Natural killer cell (primary cell): ENCODE data around the gene EPHA4. TPM values are rescaled to one million over a fixed set of nuclear protein-coding genes. Genes with fewer than 3 reads are reported as not detected.
A peak's percentile ranks its signal among the peaks of the same experiment; 100 is the strongest.

ENCODE experiments used
- ATAC-seq, 3 donors: fragments of 150-1000 bp in 2 of 3; fragments of 200-7000 bp in 1 of 3; cut with Tn5 transposase; 1 replicate in 1 of 3; 2 replicates in 2 of 3; pipeline ENCODE4 v1.10.0; 2021; ENCODE audit warnings: mild to moderate bottlenecking in 2 of 3, moderate library complexity in 2 of 3
- DNase-seq, 2 donors: peaks; one replicate each; pipeline versions ENCODE4 v3.0.0 to v3.0.0-alpha.2; 2013 to 2021; ENCODE audit warnings: mixed read lengths in 1 of 2
- H3K27ac ChIP-seq: one replicate; pipeline ENCODE4 v1.5.1; 2013; ENCODE audit warnings: mild to moderate bottlenecking, low read length
- H3K27me3 ChIP-seq: one replicate; pipeline ENCODE4 v1.6.1; 2013; ENCODE audit warnings: low read length; ENCODE audit not compliant: control insufficient read depth, insufficient read depth
- H3K36me3 ChIP-seq: one replicate; pipeline ENCODE4 v1.6.1; 2013; ENCODE audit warnings: low read length; ENCODE audit not compliant: control insufficient read depth, insufficient read depth
- H3K4me1 ChIP-seq: one replicate; pipeline ENCODE4 v1.6.1; 2013; ENCODE audit warnings: low read length; ENCODE audit not compliant: control insufficient read depth, insufficient read depth
- H3K4me3 ChIP-seq: one replicate; pipeline ENCODE4 v1.5.1; 2013; ENCODE audit warnings: low read length
- H3K9me3 ChIP-seq: one replicate; pipeline ENCODE4 v1.6.1; 2013; ENCODE audit warnings: low read length; ENCODE audit not compliant: control insufficient read depth, insufficient read depth
- H3K27ac Mint-ChIP-seq, 2 donors: one replicate each; pipeline ENCODE4 v1.8.0; 2022; ENCODE audit warnings: mild to moderate bottlenecking in 2 of 2, mixed read lengths in 2 of 2, moderate library complexity in 1 of 2
- H3K27me3 Mint-ChIP-seq, 2 donors: one replicate each; pipeline ENCODE4 v1.8.0; 2022; ENCODE audit warnings: low read depth in 2 of 2, mixed read lengths in 2 of 2
- H3K36me3 Mint-ChIP-seq: one replicate; pipeline ENCODE4 v1.8.0; 2022; ENCODE audit warnings: mixed read lengths
- H3K4me1 Mint-ChIP-seq, 2 donors: one replicate each; pipeline ENCODE4 v1.8.0; 2022; ENCODE audit warnings: mixed read lengths in 2 of 2
- H3K4me3 Mint-ChIP-seq: one replicate; pipeline ENCODE4 v1.8.0; 2022; ENCODE audit warnings: mild to moderate bottlenecking, moderate library complexity, mixed read lengths
- H3K9me3 Mint-ChIP-seq, 2 donors: one replicate each; pipeline ENCODE4 v1.8.0; 2022; ENCODE audit warnings: mixed read lengths in 2 of 2
- CTCF ChIP-seq: fragments of 200-600 bp; IDR thresholded peaks from one replicate; pipeline ENCODE4 v1.8.0; 2022; ENCODE audit warnings: antibody characterized with exemption
- WGBS: methylation state at CpG from one replicate; pipeline ENCODE4 v1.1.7; 2013; ENCODE audit warnings: missing lambda C conversion rate; ENCODE audit not compliant: insufficient coverage; 5-methylcytosine and 5-hydroxymethylcytosine counted together
- intact Hi-C: fragments of 100-400 bp; cut with micrococcal nuclease; formaldehyde crosslinking; loops from one replicate; pipeline ENCODE4 v1.14.2; 2022
- total RNA-seq, 4 donors: library from RNA; stranded (reverse); fragments of 120-200 nt in 1 of 4; gene quantifications; one replicate each; pipeline versions ENCODE4 v1.2.3 to v1.2.4, GENCODE V29; 2013 to 2022

Gene EPHA4
- total RNA-seq, 3 donors from 2014 or later (not counting 1 experiment from before 2014, with no cell fraction given) = 27.2 to 48.6 (median 44.7) TPM

DNA sequence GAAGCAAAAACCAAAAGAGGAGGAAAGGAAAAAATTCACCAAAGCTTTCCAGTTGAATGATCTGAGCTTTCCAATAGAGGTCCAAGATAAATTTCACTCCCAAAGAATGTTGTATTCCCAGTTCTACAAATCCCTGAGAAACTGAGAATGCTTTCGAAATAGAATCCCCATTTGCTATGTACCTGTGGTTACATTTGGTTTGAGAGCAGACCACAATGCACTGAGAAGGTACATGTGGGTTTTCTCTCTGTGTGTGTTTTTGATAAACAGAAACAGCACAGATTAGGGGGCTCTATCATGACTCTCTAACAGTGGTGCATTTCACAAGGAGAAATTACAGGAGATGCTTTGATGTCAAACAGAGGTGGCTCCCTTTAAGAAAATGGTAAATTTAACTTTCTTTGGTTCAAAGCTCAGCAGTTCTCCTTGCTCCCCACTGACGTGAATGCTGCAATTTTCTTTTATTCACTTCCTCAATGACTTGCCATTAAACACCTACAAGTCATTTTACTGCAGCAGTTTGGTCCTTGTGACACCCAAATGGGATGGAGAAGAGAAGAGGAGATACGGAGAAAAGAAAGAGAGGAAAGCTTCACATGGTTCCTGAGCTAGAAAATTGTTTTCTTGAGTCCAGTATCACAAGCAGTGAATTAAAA lies 108.7 kb downstream of the EPHA4 start:
- no peaks in the 10 kb centered on the region for H3K27me3 ChIP-seq
- H3K4me1 ChIP-seq = peaks cover 28% of the 10 kb centered on the region
- ATAC-seq = peak in 1 of 3 donors; percentile 57
- no peak for TF ChIP-seq CTCF
- intact Hi-C loops = no loop called here
- WGBS = 27% methylated on average over 3 of the region's 3 CpGs
- no peaks in the 10 kb centered on the region for H3K36me3 ChIP-seq
- no peak overlapping the region for H3K27ac ChIP-seq
- Mint-ChIP-seq H3K36me3 (no peaks in the 10 kb centered on the region), H3K9me3 (no peaks in the 10 kb centered on the region), H3K27me3 (peaks cover 0 to 3% of the 10 kb centered on the region in 2 donors), H3K4me1 (peaks cover 57 to 59% of the 10 kb centered on the region in 2 donors), H3K4me3 (peak overlapping the region; percentile 57), H3K27ac (peak overlapping the region; percentile 14 to 60)
- no peak overlapping the region for H3K4me3 ChIP-seq
- DNase-seq = peak in 1 of 2 donors; percentile 19
- H3K9me3 ChIP-seq = no peaks in the 10 kb centered on the region

- no peak for TF ChIP-seq CTCF
- Mint-ChIP-seq H3K27me3 (peaks cover 0 to 3% of the 10 kb centered on the region in 2 donors), H3K4me1 (peaks cover 44 to 49% of the 10 kb centered on the region in 2 donors)
These were observed 110.2 kb downstream of the EPHA4 start for GRCh38 chr2:221461901-221462300.

DNA sequence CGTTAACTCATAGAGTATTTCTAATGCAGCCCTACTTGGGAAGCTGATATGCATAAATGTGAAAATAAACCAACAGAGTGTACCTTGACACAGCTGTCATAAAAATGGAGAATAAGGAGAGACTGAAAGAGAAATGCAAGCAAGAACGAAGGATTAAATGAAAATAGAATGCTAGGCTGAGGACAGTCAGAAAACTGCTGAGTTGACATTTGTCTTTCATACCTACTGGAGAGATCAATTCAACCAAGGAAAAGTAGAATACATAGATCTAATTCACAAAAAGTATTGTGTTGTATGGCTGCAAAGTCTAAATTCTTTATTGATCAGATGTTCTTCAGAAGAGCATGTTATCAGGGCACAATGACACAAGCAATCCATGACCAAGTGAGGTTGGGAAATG lies 112.0 kb downstream of the EPHA4 start:
- no peak for TF ChIP-seq CTCF
- no peaks in the 10 kb centered on the region for H3K9me3 ChIP-seq
- H3K27me3 ChIP-seq = no peaks in the 10 kb centered on the region
- no peak overlapping the region for H3K4me3 ChIP-seq
- H3K9me3 Mint-ChIP-seq = no peaks in the 10 kb centered on the region
- intact Hi-C loops = no loop called here
- H3K4me1 ChIP-seq = peaks cover 12% of the 10 kb centered on the region
- peaks cover 2% of the 10 kb centered on the region for H3K36me3 ChIP-seq
- H3K27ac Mint-ChIP-seq = no peak overlapping the region
- no peaks in the 10 kb centered on the region for H3K36me3 Mint-ChIP-seq
- H3K4me3 Mint-ChIP-seq = no peak overlapping the region
- H3K27ac ChIP-seq = no peak overlapping the region
- peaks cover 0 to 3% of the 10 kb centered on the region in 2 donors for H3K27me3 Mint-ChIP-seq
- 92% methylated on average over 2 of the region's 2 CpGs for WGBS
- no peak for DNase-seq
- no peak for ATAC-seq
- H3K4me1 Mint-ChIP-seq = peaks cover 32% of the 10 kb centered on the region in 2 donors

More at GRCh38 chr2:221461901-221462300, 110.2 kb downstream of the EPHA4 start:
- DNase-seq = no peak
- Histone ChIP-seq H3K4me1 (peaks cover 27% of the 10 kb centered on the region), H3K36me3 (no peaks in the 10 kb centered on the region), H3K9me3 (no peaks in the 10 kb centered on the region), H3K4me3 (no peak overlapping the region), H3K27me3 (no peaks in the 10 kb centered on the region), H3K27ac (no peak overlapping the region)
- intact Hi-C loops = no loop called here
- Mint-ChIP-seq H3K36me3 (no peaks in the 10 kb centered on the region), H3K27ac (no peak overlapping the region), H3K4me3 (no peak overlapping the region), H3K9me3 (no peaks in the 10 kb centered on the region)
- ATAC-seq = no peak
- 83% methylated on average over 1 of the region's 1 CpG for WGBS

GRCh38 chr2:221458578-221458977 lies 113.5 kb downstream of the EPHA4 start:
- Mint-ChIP-seq H3K4me1 (peaks cover 16 to 17% of the 10 kb centered on the region in 2 donors), H3K4me3 (no peak overlapping the region), H3K9me3 (no peaks in the 10 kb centered on the region), H3K27me3 (peaks cover 0 to 3% of the 10 kb centered on the region in 2 donors), H3K27ac (no peak overlapping the region), H3K36me3 (peaks cover under 1% of the 10 kb centered on the region)
- Histone ChIP-seq H3K36me3 (peaks cover 7% of the 10 kb centered on the region), H3K27ac (no peak overlapping the region), H3K4me3 (no peak overlapping the region), H3K9me3 (no peaks in the 10 kb centered on the region), H3K27me3 (no peaks in the 10 kb centered on the region), H3K4me1 (peaks cover 4% of the 10 kb centered on the region)
- intact Hi-C loops = no loop called here
- no peak for ATAC-seq
- no peak for DNase-seq
- TF ChIP-seq CTCF = no peak
- WGBS = 92% methylated on average over 5 of the region's 5 CpGs
